ENCODE results near the gene DKK1.

DNA sequence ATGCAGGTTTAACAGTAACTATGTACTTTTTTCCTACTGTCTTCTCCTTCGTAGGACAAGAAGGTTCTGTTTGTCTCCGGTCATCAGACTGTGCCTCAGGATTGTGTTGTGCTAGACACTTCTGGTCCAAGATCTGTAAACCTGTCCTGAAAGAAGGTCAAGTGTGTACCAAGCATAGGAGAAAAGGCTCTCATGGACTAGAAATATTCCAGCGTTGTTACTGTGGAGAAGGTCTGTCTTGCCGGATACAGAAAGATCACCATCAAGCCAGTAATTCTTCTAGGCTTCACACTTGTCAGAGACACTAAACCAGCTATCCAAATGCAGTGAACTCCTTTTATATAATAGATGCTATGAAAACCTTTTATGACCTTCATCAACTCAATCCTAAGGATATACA lies 2.4 kb downstream of the DKK1 start:
- no peak for TF ChIP-seq CTCF (IDR thresholded peaks at IDR 0.05)
- no peak for TF ChIP-seq POLR2A (IDR thresholded peaks at IDR 0.05)
